GM12864 (cell line): ENCODE measurements around the gene GCH1.
"Not testable (repeated sequence)": the region's sequence is repeated elsewhere in the genome, so short reads cannot be mapped to it uniquely, and the experiment has no call there.

Source experiments
- DNase-seq: peaks from one replicate; pipeline ENCODE4 v3.0.0-alpha.2; 2011; ENCODE audit warnings: low read depth
- H3K4me3 ChIP-seq: 2 replicates; pipeline ENCODE4 v1.5.1; 2011; ENCODE audit warnings: mild to moderate bottlenecking, low read depth, low read length, control low read depth
- TF ChIP-seq, protein P1 (sequence below): IDR thresholded peaks from 2 replicates; pipeline ENCODE4 v1.5.1; 2011; ENCODE audit warnings: low read depth, mild to moderate bottlenecking, moderate library complexity, low read length, control low read depth, inconsistent platforms; ENCODE audit errors: missing control alignments

Gene GCH1

DNA sequence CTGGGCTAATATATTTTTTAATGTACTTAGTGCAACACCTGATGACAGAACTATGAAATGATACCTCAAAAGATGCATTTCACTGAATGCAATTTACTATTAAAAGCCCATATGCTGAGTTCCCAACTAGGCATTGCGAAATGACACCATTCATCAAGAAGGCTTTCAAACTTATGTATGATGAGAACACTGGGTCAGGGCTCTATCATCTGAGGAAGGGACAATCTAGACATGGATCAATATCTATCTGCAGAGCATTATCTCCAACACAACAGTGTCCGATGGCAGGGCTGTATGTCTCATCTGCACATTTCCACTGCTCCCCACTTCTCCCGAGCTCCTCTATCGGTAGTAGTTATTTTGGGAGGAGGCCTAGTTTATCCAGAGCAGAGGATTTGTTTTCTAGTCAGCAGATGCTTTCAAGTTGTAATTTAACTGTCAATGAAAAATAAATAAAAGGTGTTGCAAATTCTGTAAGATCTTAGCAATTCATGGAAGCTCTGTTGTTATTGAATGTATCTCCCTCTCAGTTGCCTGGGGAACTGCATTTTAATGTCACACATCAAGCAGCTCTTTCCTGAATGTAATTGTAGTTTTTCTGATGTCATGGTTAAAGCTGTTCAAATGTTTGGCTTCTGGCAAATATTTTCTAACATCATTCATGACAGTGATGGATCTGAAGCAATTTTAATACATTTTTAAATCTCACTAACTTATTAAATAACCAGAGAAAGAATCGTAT lies 7.4 kb upstream of the GCH1 start:
- DNase-seq: no peak
- H3K4me3 ChIP-seq: no peak overlapping the region
- TF ChIP-seq, protein P1, sequence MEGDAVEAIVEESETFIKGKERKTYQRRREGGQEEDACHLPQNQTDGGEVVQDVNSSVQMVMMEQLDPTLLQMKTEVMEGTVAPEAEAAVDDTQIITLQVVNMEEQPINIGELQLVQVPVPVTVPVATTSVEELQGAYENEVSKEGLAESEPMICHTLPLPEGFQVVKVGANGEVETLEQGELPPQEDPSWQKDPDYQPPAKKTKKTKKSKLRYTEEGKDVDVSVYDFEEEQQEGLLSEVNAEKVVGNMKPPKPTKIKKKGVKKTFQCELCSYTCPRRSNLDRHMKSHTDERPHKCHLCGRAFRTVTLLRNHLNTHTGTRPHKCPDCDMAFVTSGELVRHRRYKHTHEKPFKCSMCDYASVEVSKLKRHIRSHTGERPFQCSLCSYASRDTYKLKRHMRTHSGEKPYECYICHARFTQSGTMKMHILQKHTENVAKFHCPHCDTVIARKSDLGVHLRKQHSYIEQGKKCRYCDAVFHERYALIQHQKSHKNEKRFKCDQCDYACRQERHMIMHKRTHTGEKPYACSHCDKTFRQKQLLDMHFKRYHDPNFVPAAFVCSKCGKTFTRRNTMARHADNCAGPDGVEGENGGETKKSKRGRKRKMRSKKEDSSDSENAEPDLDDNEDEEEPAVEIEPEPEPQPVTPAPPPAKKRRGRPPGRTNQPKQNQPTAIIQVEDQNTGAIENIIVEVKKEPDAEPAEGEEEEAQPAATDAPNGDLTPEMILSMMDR: no peak

DNA sequence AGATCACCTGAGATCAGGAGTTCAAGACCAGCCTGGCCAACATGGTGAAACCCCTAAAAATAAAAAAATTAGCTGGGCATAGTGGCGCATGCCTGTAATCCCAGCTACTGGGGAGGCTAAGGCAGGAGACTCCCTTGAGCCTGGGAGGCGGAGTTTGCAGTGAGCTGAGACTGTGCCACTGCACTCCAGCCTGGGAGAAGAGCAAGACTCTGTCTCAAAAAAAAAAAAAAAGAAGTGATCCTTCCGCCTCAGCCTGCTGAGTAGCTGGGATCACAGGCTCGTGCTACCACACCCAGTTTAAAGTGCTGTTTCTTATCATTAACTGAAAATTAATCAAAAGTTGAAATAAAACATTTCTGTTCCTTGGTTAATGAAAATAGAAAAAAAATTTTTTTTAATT lies 6.3 kb upstream of the GCH1 start:
- DNase-seq, H3K4me3 ChIP-seq: not testable (repeated sequence)

DNA sequence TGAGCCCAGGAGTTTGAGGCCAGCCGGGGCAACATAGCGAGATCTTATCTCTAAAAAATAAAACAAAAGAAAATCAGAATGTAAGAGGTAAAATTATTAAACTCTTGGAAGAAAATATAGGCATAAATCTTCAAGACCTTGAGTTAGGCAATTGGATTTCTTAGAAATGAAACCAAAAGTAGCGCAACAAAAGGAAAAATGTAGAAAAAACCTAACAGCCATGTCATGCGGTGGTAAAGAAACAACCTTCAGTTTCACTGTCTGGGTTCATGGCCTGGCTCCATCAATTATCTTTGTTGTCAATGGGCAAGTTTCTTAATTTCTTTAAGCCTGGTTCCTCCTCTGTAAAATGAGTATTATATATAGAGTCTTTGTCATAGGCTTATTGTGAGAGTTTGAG lies 5.6 kb upstream of the GCH1 start:
- no peak overlapping the region for H3K4me3 ChIP-seq
- TF ChIP-seq, protein P1: no peak
- DNase-seq: no peak

DNA sequence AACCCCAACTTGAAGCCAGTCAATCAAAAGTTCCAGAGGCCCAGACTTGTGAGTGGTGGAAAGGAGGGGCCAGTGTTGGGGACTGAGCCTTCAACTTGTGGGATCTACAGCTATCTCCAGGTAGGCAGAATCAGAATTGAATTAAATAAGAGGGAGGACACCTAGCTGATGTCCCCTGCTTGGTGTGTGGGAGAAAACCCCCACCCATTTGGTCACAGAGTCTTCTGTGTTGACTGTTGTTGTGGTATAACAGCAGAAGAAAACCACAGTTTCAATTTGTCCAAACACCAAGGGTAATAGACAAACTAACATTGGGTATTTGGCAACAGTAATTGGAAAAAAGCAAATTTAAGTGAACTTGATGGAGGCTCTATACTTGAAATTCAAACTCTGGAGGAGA lies 3.4 kb upstream of the GCH1 start:
- H3K4me3 ChIP-seq: no peak overlapping the region
- no peak for DNase-seq
- TF ChIP-seq, protein P1: no peak

DNA sequence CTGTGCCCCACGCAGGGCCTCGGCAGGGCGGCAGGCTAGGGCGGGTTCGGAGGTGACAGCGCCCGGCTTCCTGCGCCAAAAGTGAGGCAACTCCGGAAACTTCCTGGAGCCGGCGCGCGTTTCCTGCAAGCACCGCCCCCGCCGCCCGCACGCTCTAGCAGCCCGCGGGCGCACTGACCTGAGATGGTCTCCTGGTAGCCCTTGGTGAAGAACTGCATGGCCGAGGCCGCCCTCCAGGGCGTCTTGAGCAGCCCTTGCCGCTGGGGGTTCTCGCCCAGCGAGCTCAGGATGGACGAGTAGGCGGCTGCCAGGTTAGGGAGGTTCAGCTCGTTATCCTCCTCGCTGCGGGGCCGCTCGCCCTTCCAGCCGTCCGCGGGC lies 494 bp downstream of the GCH1 start:
- peak overlapping the region; percentile 84 for H3K4me3 ChIP-seq
- TF ChIP-seq, protein P1: peak; percentile 20
- no peak for DNase-seq

DNA sequence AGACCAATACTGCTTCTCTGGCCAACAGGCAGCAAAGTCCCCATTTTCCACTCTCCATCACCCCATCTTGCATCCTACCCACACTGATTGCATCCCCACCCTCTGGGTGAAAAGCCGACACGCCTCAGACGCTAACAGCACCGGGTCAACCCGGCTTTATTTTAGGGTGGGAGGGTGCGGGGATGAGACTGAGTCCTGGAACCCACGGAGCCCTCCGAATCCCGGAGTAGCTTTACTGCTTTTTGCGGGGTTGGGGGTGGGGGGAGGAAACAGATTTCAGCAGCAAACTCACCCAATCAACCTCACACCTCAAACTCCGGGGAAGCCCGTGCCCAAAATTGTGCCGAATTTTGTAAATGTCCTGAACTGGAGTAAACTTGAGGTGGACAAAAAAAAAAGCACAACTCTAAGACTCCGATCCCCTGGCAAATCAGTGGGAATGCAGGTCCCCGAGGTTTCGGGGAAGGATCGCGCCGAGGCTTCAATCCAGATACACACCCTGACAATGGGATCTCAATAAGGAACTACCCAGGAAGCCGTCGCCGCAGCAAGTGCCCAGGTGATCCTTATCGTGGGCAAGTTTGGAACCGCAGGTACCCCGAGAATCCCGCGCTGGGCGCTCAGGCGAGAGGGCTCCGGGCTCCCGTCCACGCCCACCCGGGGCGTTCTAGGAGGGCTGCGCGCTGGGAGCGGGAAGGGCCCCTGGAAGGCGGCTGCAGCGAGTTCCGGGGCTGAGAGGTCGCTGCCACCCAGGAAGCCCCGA lies 1.1 kb downstream of the GCH1 start:
- DNase-seq: no peak
- TF ChIP-seq, protein P1: no peak
- peak overlapping the region; percentile 84 for H3K4me3 ChIP-seq

DNA sequence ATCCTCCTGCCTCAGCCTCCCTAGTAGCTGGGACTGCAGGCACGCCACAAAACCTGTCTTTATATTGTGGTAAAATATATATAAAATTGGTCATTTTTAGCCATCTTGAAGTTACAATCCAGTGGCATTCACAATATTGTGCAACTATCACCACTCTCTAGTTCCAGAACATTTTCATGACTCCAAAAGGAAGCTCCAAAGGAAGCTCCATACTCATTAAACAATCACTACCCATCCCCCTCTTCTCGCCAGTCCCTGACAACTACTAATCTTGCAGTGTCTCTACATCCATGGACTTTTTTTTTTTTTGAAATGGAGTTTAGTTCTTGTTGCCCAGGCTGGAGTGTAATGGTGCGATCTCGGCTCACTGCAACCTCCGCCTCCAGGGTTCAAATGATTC lies 3.1 kb downstream of the GCH1 start:
- DNase-seq: no peak
- no peak overlapping the region for H3K4me3 ChIP-seq
- TF ChIP-seq, protein P1: no peak

DNA sequence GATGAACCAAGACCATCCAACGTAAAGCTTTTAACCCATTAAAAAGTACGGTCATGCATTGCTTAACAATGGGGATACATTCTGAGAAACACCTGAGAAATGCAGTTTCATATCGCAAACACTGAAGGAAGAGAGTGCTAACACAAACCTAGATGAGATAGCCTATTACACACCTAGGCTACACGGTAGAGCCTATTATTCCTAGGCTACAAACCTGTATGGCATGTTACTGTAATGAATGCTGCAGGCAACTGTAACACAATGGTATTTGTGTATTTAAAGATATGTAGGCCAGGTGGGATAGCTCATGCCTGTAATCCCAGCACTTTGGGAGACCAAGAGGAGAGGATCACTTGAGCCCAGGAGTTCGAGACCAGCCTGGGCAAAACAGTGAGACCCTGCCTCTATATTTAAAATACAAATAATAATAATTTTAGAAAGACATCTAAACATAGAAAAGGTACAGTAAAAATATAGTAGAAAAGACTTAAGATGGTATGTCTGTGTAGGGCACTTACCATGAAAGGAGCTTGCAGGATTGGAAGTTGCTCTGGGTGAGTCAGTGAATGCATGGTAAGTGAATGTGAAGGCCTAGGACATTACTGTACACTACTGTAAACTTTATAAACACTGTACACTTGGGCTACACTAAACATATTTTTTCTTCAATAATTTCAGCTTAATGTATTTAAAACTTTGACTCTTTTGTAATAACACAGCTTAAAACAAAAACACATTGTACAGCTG lies 4.6 kb downstream of the GCH1 start:
- not testable (repeated sequence) for DNase-seq, H3K4me3 ChIP-seq
